Ectodermal cell (in vitro differentiated cells): ENCODE results near the gene PLEKHA8.

ENCODE experiments used
- H3K27ac ChIP-seq: 2 replicates; pipeline ENCODE4 v1.7.0; 2013; ENCODE audit warnings: mild to moderate bottlenecking, low read depth, low read length; ENCODE audit not compliant: insufficient read depth, poor library complexity, severe bottlenecking
- H3K27me3 ChIP-seq: 2 replicates; pipeline ENCODE4 v1.7.0; 2013; ENCODE audit warnings: mild to moderate bottlenecking, low read length; ENCODE audit not compliant: insufficient read depth, control insufficient read depth, poor library complexity, severe bottlenecking
- H3K36me3 ChIP-seq: one replicate; pipeline ENCODE4 v1.7.0; 2013; ENCODE audit warnings: low read length; ENCODE audit not compliant: control insufficient read depth, insufficient read depth
- H3K4me1 ChIP-seq: one replicate; pipeline ENCODE4 v1.7.0; 2013; ENCODE audit warnings: low read length; ENCODE audit not compliant: control insufficient read depth, insufficient read depth
- H3K4me3 ChIP-seq: 2 replicates; pipeline ENCODE4 v1.7.0; 2013; ENCODE audit warnings: low read depth, low read length, control low read depth; ENCODE audit not compliant: insufficient read depth
- H3K9me3 ChIP-seq: 2 replicates; pipeline ENCODE4 v1.7.0; 2013; ENCODE audit warnings: mild to moderate bottlenecking, low read length, moderate library complexity; ENCODE audit not compliant: control insufficient read depth
- WGBS, 2 experiments: methylation state at CpG; one replicate each; pipeline ENCODE4 v1.1.7; 2013; ENCODE audit warnings: missing lambda C conversion rate in 2 of 2; 5-methylcytosine and 5-hydroxymethylcytosine counted together

PLEKHA8 gene

DNA sequence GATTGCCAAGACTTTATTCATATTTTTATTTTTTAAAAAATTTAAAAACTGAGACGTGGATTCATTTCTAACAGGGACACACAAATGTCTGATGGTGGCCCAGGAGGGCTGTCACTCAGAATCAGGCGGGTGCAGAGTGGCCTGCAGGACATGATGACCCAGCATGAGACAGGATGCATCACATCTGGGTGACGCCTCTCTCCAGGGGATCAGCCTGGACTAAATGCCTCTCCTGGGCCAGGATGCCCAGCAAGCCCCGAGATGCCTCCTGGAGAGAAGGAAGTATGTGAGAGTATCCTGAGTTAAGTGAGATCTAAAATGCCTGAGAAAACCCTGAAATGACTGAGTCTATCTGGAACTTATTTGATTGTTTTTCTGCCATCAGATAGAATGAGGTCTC is 89.7 kb downstream of the PLEKHA8 start:
- Histone ChIP-seq H3K27ac (no peak overlapping the region), H3K9me3 (no peaks in the 10 kb centered on the region), H3K4me1 (peaks cover 3% of the 10 kb centered on the region), H3K36me3 (no peaks in the 10 kb centered on the region), H3K27me3 (no peaks in the 10 kb centered on the region), H3K4me3 (no peak overlapping the region)
- WGBS, 2 experiments, result 91 to 95% methylated on average over 4 of the region's 4 CpGs

DNA sequence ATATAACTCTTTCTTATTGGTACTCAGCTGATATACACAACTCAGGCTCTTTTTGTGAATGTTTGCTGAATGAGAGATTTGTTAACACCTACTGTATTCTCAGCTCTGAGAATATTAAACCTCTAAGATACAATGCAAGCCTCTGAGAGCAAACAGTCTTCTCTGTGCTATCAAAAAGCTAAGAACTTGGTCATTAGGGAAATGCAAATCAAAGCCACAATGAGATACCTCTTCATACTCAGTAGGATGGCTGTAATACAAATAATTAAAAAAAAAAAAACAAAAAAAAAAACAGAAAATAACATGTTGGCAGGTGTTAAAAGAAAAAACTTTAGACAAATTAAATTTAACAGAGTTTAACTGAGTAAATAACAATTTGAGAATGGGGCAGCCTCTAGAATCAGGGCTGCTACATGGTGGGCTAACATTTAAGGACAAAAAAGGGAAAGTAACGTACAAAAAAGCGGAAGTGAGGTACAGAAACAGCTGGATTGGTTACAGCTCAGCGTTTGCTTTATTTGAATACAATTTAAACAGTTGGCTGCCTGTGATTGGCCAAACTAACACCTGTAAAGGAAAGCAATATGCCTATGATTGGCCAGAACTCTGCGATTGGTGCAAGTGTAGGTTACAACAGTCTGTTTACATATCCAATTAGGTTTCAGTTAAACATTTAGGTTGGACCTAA is 91.8 kb downstream of the PLEKHA8 start:
- WGBS, 2 experiments, result 92 to 96% methylated on average over 4 of the region's 4 CpGs

DNA sequence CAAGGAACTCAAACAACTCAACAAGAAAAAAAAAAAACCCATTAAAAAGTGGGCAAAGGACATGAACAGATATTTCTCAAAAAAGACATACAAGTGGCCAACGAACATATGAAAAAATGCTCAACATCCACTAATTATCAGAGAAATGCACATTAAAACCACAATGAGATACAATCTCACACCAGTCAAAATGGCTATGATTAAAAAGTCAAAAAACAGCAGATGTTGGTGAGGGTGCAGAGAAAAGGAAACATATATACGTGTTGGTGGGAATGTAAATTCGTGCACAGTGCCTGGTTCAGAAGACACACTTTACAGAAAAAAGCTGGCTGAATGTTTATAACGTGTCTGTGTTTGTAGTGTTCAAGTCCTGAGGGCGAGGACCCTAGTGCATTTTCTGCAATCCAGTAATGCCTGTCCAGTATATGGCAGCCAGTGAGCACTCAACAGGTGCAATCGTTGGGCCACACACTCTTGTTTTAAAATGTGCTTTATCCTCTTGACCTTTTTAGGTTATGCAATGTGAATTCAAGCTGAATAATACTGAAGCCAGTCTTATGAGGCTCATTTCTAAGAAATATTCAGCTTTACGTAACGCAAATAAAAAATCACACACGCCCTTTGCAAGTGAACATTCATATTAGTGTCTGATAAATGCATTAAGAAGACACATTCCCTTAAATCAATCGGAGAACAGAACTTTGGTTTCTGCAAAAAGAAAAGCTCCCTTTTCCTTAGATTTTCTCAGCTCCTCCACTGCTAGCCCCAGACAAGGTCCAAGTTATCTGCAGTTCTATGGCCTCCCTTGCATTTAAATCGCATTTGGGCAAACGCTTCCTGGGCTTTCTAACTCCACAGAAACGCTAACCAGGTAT is 105.8 kb downstream of the PLEKHA8 start:
- H3K4me3 ChIP-seq, result peak overlapping the region; percentile 63
- no peaks in the 10 kb centered on the region for H3K36me3 ChIP-seq
- no peak overlapping the region for H3K27ac ChIP-seq
- 52% methylated on average over 13 of the region's 13 CpGs for WGBS, 2 experiments
- peaks cover 32% of the 10 kb centered on the region for H3K27me3 ChIP-seq
- H3K4me1 ChIP-seq, result no peaks in the 10 kb centered on the region
- no peaks in the 10 kb centered on the region for H3K9me3 ChIP-seq

More for the DNA sequence above, 91.8 kb downstream of the PLEKHA8 start:
- no peak overlapping the region for H3K4me3 ChIP-seq
- peaks cover 3% of the 10 kb centered on the region for H3K4me1 ChIP-seq
- no peak overlapping the region for H3K27ac ChIP-seq
- no peaks in the 10 kb centered on the region for H3K27me3 ChIP-seq
- no peaks in the 10 kb centered on the region for H3K36me3 ChIP-seq
- H3K9me3 ChIP-seq, result no peaks in the 10 kb centered on the region

DNA sequence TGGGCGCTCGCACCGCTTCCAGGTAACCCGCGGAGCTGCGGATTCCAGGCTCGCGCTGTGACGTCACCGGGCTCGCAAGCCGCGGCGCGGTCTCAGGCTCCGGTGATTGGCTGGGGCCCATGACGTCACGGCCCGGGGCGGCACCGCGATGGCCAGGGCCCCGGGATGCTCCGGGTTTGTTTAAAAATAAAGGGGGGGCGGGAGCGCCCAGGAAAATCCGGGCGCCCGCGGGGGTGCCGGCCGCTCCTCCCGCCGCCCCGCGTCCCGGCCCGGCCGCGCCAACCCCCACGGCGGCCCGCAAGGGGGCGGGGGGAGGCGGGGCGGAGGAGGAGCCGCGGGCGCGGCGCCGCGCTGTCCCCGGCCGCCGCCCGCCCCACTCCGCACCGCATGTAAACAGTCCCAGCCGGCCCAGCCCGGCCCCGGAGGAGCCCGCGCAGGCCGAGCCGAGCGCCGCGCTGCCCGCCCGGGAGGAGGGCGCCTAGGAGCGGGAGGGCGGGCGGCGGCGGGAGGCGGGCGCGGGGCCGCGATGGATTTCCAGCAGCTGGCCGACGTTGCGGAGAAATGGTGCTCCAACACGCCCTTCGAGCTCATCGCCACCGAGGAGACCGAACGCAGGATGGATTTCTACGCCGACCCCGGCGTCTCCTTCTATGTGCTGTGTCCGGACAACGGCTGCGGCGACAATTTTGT is 106.5 kb downstream of the PLEKHA8 start, which contains the start of gene MTURN:
Gene MTURN (plus strand): TSS at position 376 of the 690 bp plus-strand sequence. CDS start 151 bp downstream, at position 527.
- 0% methylated on average over 99 of the region's 99 CpGs for WGBS, 2 experiments
- Histone ChIP-seq H3K27me3 (peaks cover 32% of the 10 kb centered on the region), H3K9me3 (no peaks in the 10 kb centered on the region), H3K36me3 (no peaks in the 10 kb centered on the region), H3K4me3 (peak within 1 kb of the TSS; percentile 63), H3K27ac (no peak within 1 kb of the TSS), H3K4me1 (no peaks in the 10 kb centered on the region)

DNA sequence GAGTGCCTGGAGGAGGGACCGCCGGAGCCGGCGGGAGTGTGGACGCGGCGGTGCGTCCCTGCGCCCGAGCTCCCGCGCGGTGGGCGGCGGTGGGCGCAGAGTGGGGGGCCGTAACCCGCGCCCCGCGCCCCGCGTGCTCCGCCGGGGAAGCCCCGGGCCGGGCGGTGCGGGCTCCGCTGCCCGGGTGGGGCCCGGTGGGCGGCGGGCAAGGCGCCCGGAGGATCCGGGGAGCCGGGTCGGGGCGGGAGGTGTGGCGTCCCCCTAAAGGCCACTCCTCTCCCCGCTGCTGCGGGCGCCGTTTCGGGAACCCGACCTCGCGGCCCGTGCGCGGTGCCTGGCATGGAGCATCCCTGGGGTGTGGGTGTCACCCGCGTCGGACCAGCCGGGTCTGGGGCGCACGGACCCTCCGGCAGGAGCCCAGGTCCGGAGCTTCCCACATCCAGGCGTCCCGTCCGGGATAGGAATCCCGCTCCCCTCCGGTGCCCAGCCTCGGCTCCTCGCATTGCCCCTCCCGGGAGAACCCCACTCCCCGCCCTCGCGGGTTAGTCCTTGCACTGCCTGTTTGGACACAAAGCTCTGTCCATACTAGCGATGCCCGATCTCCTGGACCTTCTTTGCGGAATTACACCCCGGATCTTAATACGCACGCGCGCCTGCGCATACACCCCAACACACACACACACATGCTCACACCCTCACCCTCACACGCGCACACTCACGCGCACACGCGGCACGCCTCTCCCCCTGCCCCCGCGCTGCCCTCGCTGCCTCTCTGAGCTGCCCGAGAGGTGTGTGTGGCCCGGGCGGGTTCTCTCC is 107.3 kb downstream of the PLEKHA8 start:
- Histone ChIP-seq H3K27ac (no peak overlapping the region), H3K36me3 (no peaks in the 10 kb centered on the region), H3K4me1 (no peaks in the 10 kb centered on the region), H3K27me3 (peaks cover 32% of the 10 kb centered on the region), H3K4me3 (peak overlapping the region; percentile 63), H3K9me3 (no peaks in the 10 kb centered on the region)
- 0% methylated on average over 93 of the region's 93 CpGs for WGBS, 2 experiments

DNA sequence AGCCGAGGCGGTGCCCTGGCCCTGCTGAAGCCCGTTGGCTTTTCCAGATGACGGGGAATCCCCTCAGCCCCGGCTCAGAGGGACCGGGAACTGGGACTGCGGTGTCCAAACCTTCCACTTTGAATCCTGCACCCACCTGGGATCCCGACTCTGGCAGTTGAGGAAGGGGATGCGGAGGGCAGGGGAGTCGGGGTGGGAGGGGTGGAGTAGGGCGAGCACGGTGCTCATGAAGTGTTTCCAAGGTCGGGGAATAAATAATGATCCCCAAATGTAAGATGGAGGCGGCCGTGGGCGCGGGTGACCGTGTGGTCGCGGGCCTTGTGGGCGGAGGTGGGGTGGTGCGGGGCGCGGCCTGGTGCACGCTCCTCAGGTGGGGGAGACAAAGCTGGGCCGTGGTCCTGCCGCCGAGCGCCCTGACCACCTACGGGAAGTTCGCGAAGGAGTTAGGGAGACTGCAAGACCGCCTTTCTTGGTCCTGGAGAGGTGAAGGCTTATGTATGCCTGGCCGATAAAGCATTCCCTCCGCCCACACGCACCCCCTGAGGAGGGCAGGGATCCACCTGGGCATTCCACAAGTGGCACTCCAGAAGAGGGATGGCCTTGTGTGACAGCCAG is 108.0 kb downstream of the PLEKHA8 start:
- H3K4me3 ChIP-seq, result peak overlapping the region; percentile 63
- H3K27ac ChIP-seq, result no peak overlapping the region
- WGBS, 2 experiments, result 2% methylated on average over 36 of the region's 36 CpGs
- no peaks in the 10 kb centered on the region for H3K36me3 ChIP-seq
- peaks cover 32% of the 10 kb centered on the region for H3K27me3 ChIP-seq
- no peaks in the 10 kb centered on the region for H3K9me3 ChIP-seq
- no peaks in the 10 kb centered on the region for H3K4me1 ChIP-seq

DNA sequence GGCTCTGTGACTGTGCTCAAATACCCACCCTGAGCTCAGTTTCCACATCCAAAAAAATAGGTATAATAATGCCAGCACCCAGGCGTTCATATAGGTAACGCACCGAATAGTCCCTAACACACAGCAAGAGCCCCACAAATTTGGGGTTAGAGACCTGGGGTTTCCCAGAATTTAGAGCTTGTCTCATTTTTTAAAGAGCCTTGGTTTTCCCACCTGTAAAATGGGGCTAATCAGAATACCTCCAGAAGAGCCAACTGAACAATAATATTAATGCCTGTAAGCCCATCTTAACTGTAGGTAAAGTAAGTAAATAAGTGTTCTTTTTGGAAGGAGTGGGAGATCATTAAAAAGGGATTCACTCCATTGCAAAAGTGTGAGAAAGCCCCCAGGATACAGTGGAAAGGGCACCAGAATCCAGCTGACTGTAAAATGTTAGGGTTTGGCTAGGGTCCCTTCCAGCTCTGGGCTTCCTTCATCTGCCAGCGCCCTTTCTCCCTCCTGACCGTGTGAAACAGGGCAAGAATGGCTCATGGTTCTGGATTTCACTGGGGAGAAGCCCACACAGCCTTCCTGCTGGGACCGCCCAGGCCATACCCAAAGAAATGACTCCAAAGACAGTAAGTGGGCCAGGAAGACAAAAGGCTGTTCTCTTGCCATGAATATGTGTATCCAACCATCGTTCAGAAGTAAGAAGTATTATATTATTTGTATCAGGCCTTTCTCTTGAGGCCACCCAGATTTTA is 108.7 kb downstream of the PLEKHA8 start:
- H3K27ac ChIP-seq, result no peak overlapping the region
- H3K36me3 ChIP-seq, result no peaks in the 10 kb centered on the region
- H3K27me3 ChIP-seq, result peaks cover 32% of the 10 kb centered on the region
- peak overlapping the region; percentile 63 for H3K4me3 ChIP-seq
- no peaks in the 10 kb centered on the region for H3K4me1 ChIP-seq
- WGBS, 2 experiments, result 77 to 92% methylated on average over 6 to 7 of the region's 7 CpGs
- H3K9me3 ChIP-seq, result no peaks in the 10 kb centered on the region

DNA sequence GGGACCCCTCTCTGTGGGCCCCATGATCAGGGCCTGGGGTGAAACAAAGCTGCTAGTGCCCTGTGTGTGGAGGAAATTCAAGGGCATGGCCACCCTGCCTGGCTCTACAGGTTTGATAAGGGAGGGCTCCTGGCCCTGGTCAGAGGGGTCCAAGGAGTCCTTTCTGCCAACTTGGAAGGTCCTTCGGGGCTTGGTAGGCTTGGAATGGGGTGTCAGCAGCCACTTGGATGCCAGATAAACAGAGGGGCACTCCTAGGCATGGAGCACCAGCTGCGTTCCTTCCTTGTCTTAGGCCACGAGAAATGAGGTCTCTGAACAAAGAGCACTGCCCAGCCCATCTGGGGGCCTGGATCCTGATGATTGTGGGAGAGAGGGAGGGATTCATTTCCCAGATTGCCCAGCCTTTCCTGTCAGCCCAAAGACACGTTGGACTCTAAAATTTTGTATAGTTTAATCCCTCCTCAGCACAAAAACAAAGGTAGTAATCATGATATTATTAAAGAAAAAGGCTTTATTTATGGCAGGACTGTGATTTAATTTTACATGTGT is 111.7 kb downstream of the PLEKHA8 start:
- H3K9me3 ChIP-seq, result no peaks in the 10 kb centered on the region
- 80 to 87% methylated on average over 3 to 4 of the region's 4 CpGs for WGBS, 2 experiments
- H3K36me3 ChIP-seq, result no peaks in the 10 kb centered on the region
- H3K27me3 ChIP-seq, result peaks cover 25% of the 10 kb centered on the region
- H3K4me3 ChIP-seq, result no peak overlapping the region
- H3K4me1 ChIP-seq, result no peaks in the 10 kb centered on the region
- no peak overlapping the region for H3K27ac ChIP-seq
